NB4 (cell line): Measurements from ENCODE around the gene HOXB3.

Source experiments
- POLR2A ChIP-seq: IDR thresholded peaks from 2 replicates; pipeline ENCODE4 v1.6.1; 2011; ENCODE audit warnings: mild to moderate bottlenecking; ENCODE audit not compliant: insufficient read length; ENCODE audit errors: extremely low read depth
- TF ChIP-seq, protein P1 (sequence below): IDR thresholded peaks from one replicate; pipeline ENCODE4 v1.5.1; 2012; ENCODE audit warnings: low read depth, low read length
- TF ChIP-seq, protein P2 (sequence below): IDR thresholded peaks from 2 replicates; pipeline ENCODE4 v1.6.1; 2011; ENCODE audit warnings: low read depth, low read length

DNA sequence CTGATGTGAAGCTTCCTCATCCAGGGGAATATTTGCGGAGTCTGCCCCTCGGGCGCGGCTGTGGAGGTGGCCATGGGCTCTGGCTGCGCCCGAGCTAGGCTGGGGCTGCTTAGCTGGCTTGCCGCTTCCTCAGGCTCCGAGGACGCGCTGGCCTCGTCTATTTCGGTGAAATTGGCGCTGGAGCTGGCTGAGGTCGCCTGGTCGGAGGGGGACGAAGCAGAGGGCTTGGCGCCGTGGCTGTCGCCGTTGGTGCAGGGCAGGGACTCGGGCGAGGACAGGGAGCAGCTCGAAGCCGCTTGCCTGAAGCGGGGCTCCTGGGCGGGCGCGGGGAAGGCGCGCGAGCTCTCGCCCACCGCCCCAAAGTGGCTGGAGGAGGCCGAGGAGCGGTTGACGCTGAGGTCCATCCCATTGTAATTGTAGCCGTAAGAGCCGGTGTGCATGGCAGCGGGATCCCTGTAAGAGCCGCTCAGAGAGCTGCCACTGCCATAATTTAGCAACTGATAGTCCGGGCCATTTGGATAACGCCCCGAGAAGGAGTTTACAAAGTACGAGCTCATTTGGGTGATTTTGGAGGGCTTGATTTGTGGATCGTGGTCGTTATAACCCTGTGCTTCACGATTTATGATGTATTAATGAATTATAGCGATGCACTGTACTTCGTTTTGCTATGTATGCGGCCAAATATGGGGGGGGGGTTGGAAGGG, 3.2 kb upstream of the HOXB3 start, which contains the start of gene HOXB5:
- TF ChIP-seq, protein P1, sequence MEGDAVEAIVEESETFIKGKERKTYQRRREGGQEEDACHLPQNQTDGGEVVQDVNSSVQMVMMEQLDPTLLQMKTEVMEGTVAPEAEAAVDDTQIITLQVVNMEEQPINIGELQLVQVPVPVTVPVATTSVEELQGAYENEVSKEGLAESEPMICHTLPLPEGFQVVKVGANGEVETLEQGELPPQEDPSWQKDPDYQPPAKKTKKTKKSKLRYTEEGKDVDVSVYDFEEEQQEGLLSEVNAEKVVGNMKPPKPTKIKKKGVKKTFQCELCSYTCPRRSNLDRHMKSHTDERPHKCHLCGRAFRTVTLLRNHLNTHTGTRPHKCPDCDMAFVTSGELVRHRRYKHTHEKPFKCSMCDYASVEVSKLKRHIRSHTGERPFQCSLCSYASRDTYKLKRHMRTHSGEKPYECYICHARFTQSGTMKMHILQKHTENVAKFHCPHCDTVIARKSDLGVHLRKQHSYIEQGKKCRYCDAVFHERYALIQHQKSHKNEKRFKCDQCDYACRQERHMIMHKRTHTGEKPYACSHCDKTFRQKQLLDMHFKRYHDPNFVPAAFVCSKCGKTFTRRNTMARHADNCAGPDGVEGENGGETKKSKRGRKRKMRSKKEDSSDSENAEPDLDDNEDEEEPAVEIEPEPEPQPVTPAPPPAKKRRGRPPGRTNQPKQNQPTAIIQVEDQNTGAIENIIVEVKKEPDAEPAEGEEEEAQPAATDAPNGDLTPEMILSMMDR, result no peak
- TF ChIP-seq POLR2A, result no peak
- TF ChIP-seq, protein P2, sequence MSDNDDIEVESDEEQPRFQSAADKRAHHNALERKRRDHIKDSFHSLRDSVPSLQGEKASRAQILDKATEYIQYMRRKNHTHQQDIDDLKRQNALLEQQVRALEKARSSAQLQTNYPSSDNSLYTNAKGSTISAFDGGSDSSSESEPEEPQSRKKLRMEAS, result no peak
